KMS-11 (cell line): Measurements from ENCODE around the gene ZNF521.

Experiments
- H2AFZ ChIP-seq: fragments of 200-600 bp; sonication (generic); 2 replicates; pipeline ENCODE4 v1.6.1; 2016; ENCODE audit warnings: antibody characterized with exemption, mixed run types, low read depth
- H3K27ac ChIP-seq: fragments of 200-600 bp; sonication (generic); 2 replicates; pipeline ENCODE4 v1.6.1; 2016; ENCODE audit warnings: mild to moderate bottlenecking, mixed run types
- H3K27me3 ChIP-seq: fragments of 200-600 bp; sonication (generic); 2 replicates; pipeline ENCODE4 v1.6.1; 2017; ENCODE audit warnings: mild to moderate bottlenecking, low read depth, mixed run types, moderate library complexity; ENCODE audit not compliant: insufficient read depth
- H3K36me3 ChIP-seq: fragments of 200-600 bp; sonication (generic); 2 replicates; pipeline ENCODE4 v1.6.1; 2017; ENCODE audit warnings: mild to moderate bottlenecking, mixed run types; ENCODE audit not compliant: insufficient read depth
- H3K4me1 ChIP-seq: fragments of 200-600 bp; sonication (generic); 2 replicates; pipeline ENCODE4 v1.6.1; 2016; ENCODE audit warnings: mild to moderate bottlenecking, low read depth, mixed run types; ENCODE audit not compliant: poor library complexity, severe bottlenecking
- H3K4me2 ChIP-seq: fragments of 200-600 bp; sonication (generic); 2 replicates; pipeline ENCODE4 v1.7.0; 2016; ENCODE audit warnings: mild to moderate bottlenecking, mixed run types
- H3K4me3 ChIP-seq: fragments of 200-600 bp; sonication (generic); IDR thresholded peaks from 2 replicates; pipeline ENCODE4 v1.6.1; 2017; ENCODE audit warnings: low read depth, low read length, mixed read lengths; ENCODE audit not compliant: insufficient read depth
- H3K79me2 ChIP-seq: fragments of 200-600 bp; sonication (generic); 2 replicates; pipeline ENCODE4 v1.6.1; 2016; ENCODE audit warnings: low read depth, mixed run types; ENCODE audit not compliant: insufficient read depth
- H3K9ac ChIP-seq: fragments of 200-600 bp; sonication (generic); 2 replicates; pipeline ENCODE4 v1.6.1; 2016; ENCODE audit warnings: mild to moderate bottlenecking, mixed run types
- H4K20me1 ChIP-seq: fragments of 200-600 bp; sonication (generic); 2 replicates; pipeline ENCODE4 v1.6.1; 2016; ENCODE audit warnings: mild to moderate bottlenecking, mixed run types; ENCODE audit not compliant: insufficient read depth
- CTCF ChIP-seq: fragments of 200-600 bp; sonication (generic); conservative IDR thresholded peaks from 2 replicates; pipeline ENCODE4 v1.6.1; 2017; ENCODE audit warnings: low read depth, mild to moderate bottlenecking, antibody characterized with exemption, low read length, moderate library complexity, mixed read lengths

The ZNF521 gene

GRCh38 chr18:25326361-25326952, 25.5 kb downstream of the ZNF521 start:
- TF ChIP-seq CTCF = no peak
- no peak overlapping the region for H3K4me2 ChIP-seq
- no peak overlapping the region for H3K4me3 ChIP-seq
- no peaks in the 10 kb centered on the region for H3K79me2 ChIP-seq
- H3K36me3 ChIP-seq = no peaks in the 10 kb centered on the region
- H4K20me1 ChIP-seq = no peaks in the 10 kb centered on the region
- no peaks in the 10 kb centered on the region for H3K4me1 ChIP-seq
- H3K27me3 ChIP-seq = no peaks in the 10 kb centered on the region
- H3K9ac ChIP-seq = no peak overlapping the region
- H2AFZ ChIP-seq = no peak overlapping the region
- H3K27ac ChIP-seq = no peak overlapping the region

- no peak for TF ChIP-seq CTCF
- H3K4me1 ChIP-seq = no peaks in the 10 kb centered on the region
- no peaks in the 10 kb centered on the region for H3K27me3 ChIP-seq
- H3K4me3 ChIP-seq = no peak overlapping the region
- H3K4me2 ChIP-seq = no peak overlapping the region
- no peaks in the 10 kb centered on the region for H3K79me2 ChIP-seq
- H3K27ac ChIP-seq = no peak overlapping the region
- H4K20me1 ChIP-seq = no peaks in the 10 kb centered on the region
- H2AFZ ChIP-seq = no peak overlapping the region
- no peaks in the 10 kb centered on the region for H3K36me3 ChIP-seq
- H3K9ac ChIP-seq = no peak overlapping the region
Observed at GRCh38 chr18:25322806-25323205, 29.2 kb downstream of the ZNF521 start.

GRCh38 chr18:25316381-25317018, 35.5 kb downstream of the ZNF521 start:
- Histone ChIP-seq H3K4me2 (no peak overlapping the region), H3K27ac (no peak overlapping the region), H3K4me1 (no peaks in the 10 kb centered on the region), H4K20me1 (no peaks in the 10 kb centered on the region), H3K4me3 (no peak overlapping the region), H3K36me3 (no peaks in the 10 kb centered on the region), H3K27me3 (no peaks in the 10 kb centered on the region), H2AFZ (no peak overlapping the region), H3K79me2 (no peaks in the 10 kb centered on the region), H3K9ac (no peak overlapping the region)
- no peak for TF ChIP-seq CTCF

DNA sequence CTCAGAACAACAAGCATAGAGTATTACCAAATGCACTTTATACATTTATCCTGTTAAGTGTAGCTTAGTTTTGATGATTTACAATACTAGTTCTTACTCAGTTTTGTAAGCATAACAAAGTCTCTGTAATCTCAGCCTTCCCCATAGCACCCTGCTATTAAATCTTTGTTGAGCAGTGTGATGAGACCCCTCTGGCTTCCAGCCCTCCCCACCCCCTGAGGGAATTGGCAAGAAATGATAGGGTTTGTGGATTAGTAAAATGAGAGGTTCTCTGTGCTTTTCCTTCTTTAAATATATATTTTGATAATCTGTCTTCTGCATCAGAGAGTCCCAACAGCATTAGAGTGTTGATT, 37.2 kb downstream of the ZNF521 start:
- Histone ChIP-seq H3K27me3 (no peaks in the 10 kb centered on the region), H3K4me1 (no peaks in the 10 kb centered on the region), H3K36me3 (no peaks in the 10 kb centered on the region), H4K20me1 (no peaks in the 10 kb centered on the region), H3K4me2 (no peak overlapping the region), H2AFZ (no peak overlapping the region), H3K9ac (no peak overlapping the region), H3K4me3 (no peak overlapping the region), H3K79me2 (no peaks in the 10 kb centered on the region), H3K27ac (no peak overlapping the region)
- no peak for TF ChIP-seq CTCF
